Endothelial cell of umbilical vein (primary cell): ENCODE data around the gene DLGAP1. TPM values are rescaled to one million over a fixed set of nuclear protein-coding genes. Genes with fewer than 3 reads are reported as not detected.

ENCODE experiments used
- BruUV-seq: library from RNA; stranded (reverse); fragments of 400-500 nt; replicated peaks from 2 replicates; lab custom pipeline; 2021; lab: Mats Ljungman, UMichigan
- CTCF ChIA-PET: fragments of 300-600, 350-600 bp; sonication (Branson Sonifier 250); formaldehyde crosslinking; loops from one replicate; lab custom pipeline; 2021; ENCODE audit warnings: antibody characterized with exemption, inconsistent platforms; lab: Charles Lee
- POLR2A ChIA-PET: fragments of 300-600, 350-600 bp; sonication (Branson Sonifier 250); formaldehyde crosslinking; loops from one replicate; lab custom pipeline; 2021; ENCODE audit warnings: antibody characterized with exemption, inconsistent platforms; lab: Charles Lee
- DNase-seq: peaks from one replicate; pipeline ENCODE4 v3.0.0-alpha.2; 2011; ENCODE audit warnings: low read depth, low spot score
- FAIRE-seq: peaks from 2 replicates; lab custom pipeline; 2011; peaks lifted over from hg19 to GRCh38; lab: Jason Lieb, UNC
- H2AFZ ChIP-seq: 2 replicates; pipeline ENCODE4 v1.6.0; 2012; ENCODE audit warnings: low read depth, low read length, control low read depth, inconsistent platforms
- H3K27ac ChIP-seq: 2 replicates; pipeline ENCODE4 v1.5.1; 2011; ENCODE audit warnings: low read depth, mild to moderate bottlenecking, control low read depth, low read length, moderate library complexity; ENCODE audit not compliant: insufficient read depth
- H3K27me3 ChIP-seq, 2 experiments: 2 replicates each; pipeline versions ENCODE4 v1.6.0 to v1.6.1; 2011; ENCODE audit warnings: low read length in 2 of 2, mixed read lengths in 1 of 2; ENCODE audit not compliant: control insufficient read depth in 2 of 2, insufficient read depth in 2 of 2
- H3K36me3 ChIP-seq, 2 experiments: 2 replicates in 1 of 2; 3 replicates in 1 of 2; pipeline ENCODE4 v1.5.1; 2011; ENCODE audit warnings: low read length in 2 of 2, mild to moderate bottlenecking in 1 of 2, moderate library complexity in 1 of 2; ENCODE audit not compliant: control insufficient read depth in 2 of 2, insufficient read depth in 2 of 2; ENCODE audit errors: extremely low read depth in 1 of 2
- H3K4me1 ChIP-seq: 3 replicates; pipeline ENCODE4 v1.5.1; 2011; ENCODE audit warnings: mild to moderate bottlenecking, low read length; ENCODE audit not compliant: control insufficient read depth, insufficient read depth; ENCODE audit errors: extremely low read depth
- H3K4me2 ChIP-seq: 2 replicates; pipeline ENCODE4 v1.6.1; 2011; ENCODE audit warnings: low read length, control low read depth, mixed read lengths; ENCODE audit not compliant: insufficient read depth
- H3K4me3 ChIP-seq, 3 experiments: fragments of 200-600 bp in 1 of 3; sonication (generic), shearing (Covaris generic) in 1 of 3; replicated peaks in 1 of 3; 2 replicates each; pipeline ENCODE4 v1.5.1; 2011 to 2016; ENCODE audit warnings: control low read depth in 3 of 3, low read length in 3 of 3, mild to moderate bottlenecking in 2 of 3, inconsistent platforms in 1 of 3, low read depth in 1 of 3, moderate library complexity in 1 of 3; ENCODE audit not compliant: insufficient read depth in 1 of 3
- H3K79me2 ChIP-seq: 2 replicates; pipeline ENCODE4 v1.6.0; 2012; ENCODE audit warnings: low read length, inconsistent platforms; ENCODE audit not compliant: control insufficient read depth, insufficient read depth
- H3K9ac ChIP-seq: replicated peaks from 2 replicates; pipeline ENCODE3; 2011; ENCODE audit warnings: low read length, control low read depth; ENCODE audit not compliant: insufficient read depth; ENCODE audit errors: extremely low read depth
- H3K9me1 ChIP-seq: replicated peaks from 3 replicates; pipeline ENCODE4 v1.6.0; 2011; ENCODE audit warnings: mild to moderate bottlenecking, low read length; ENCODE audit not compliant: control insufficient read depth, insufficient read depth; ENCODE audit errors: extremely low read depth
- H3K9me3 ChIP-seq: replicated peaks from 2 replicates; pipeline ENCODE4 v1.5.1; 2012; ENCODE audit warnings: low read length, inconsistent platforms; ENCODE audit not compliant: control insufficient read depth, insufficient read depth
- H4K20me1 ChIP-seq: replicated peaks from 2 replicates; pipeline ENCODE3; 2011; ENCODE audit warnings: mild to moderate bottlenecking, low read length; ENCODE audit not compliant: control insufficient read depth, insufficient read depth; ENCODE audit errors: extremely low read depth
- CTCF ChIP-seq, 2 donors: IDR thresholded peaks; 1 replicate in 1 of 2; 2 replicates in 1 of 2; pipeline ENCODE4 v1.5.1; 2011; ENCODE audit warnings: low read length in 2 of 2, mild to moderate bottlenecking in 2 of 2, moderate library complexity in 2 of 2, control low read depth in 1 of 2, inconsistent platforms in 1 of 2, low read depth in 1 of 2; ENCODE audit not compliant: insufficient read depth in 1 of 2; ENCODE audit errors: extremely low read depth in 1 of 2
- EZH2 ChIP-seq: IDR thresholded peaks from 2 replicates; pipeline ENCODE4 v1.6.1; 2012; ENCODE audit warnings: borderline replicate concordance, low read depth, mild to moderate bottlenecking, moderate library complexity, low read length, inconsistent platforms; ENCODE audit not compliant: severe bottlenecking
- FOS ChIP-seq: IDR thresholded peaks from 2 replicates; pipeline ENCODE4 v1.6.1; 2011; ENCODE audit warnings: mild to moderate bottlenecking, low read length, moderate library complexity, borderline replicate concordance; ENCODE audit not compliant: insufficient read depth
- GATA2 ChIP-seq: IDR thresholded peaks from 2 replicates; pipeline ENCODE4 v1.7.0; 2011; ENCODE audit warnings: low read depth, mild to moderate bottlenecking, moderate library complexity, mixed read lengths, low read length; ENCODE audit not compliant: insufficient read length, insufficient read depth
- JUN ChIP-seq: IDR thresholded peaks from 2 replicates; pipeline ENCODE4 v1.6.1; 2011; ENCODE audit warnings: borderline replicate concordance, low read depth; ENCODE audit not compliant: insufficient read length, insufficient read depth
- MYC ChIP-seq: IDR thresholded peaks from one replicate; pipeline ENCODE4 v1.6.1; 2011; ENCODE audit warnings: mild to moderate bottlenecking, low read depth, low read length
- POLR2A ChIP-seq: IDR thresholded peaks from 2 replicates; pipeline ENCODE4 v1.6.1; 2012; ENCODE audit warnings: low read depth, mild to moderate bottlenecking, control low read depth, low read length
- POLR2AphosphoS5 ChIP-seq: IDR thresholded peaks from 2 replicates; pipeline ENCODE4 v1.6.1; 2012; ENCODE audit warnings: low read depth, mild to moderate bottlenecking, control low read depth, low read length, moderate library complexity; ENCODE audit not compliant: insufficient read depth
- dilution Hi-C: fragments of 300-500 bp; cut with MboI; formaldehyde crosslinking; loops from one replicate; pipeline ENCODE4 v1.15.0; 2019; ENCODE audit warnings: low sequenced_read_pairs; ENCODE audit not compliant: extremely low pct_ligation_motif_present
- intact Hi-C: fragments of 100-400 bp; cut with micrococcal nuclease; formaldehyde crosslinking; loops from one replicate; pipeline ENCODE4 v1.10.0; 2022
- polyA plus RNA-seq, 4 experiments: library from polyadenylated mRNA; depleted of rRNA in 3 of 4; stranded (reverse) in 3 of 4; unstranded in 1 of 4; fragments of >200 nt; gene quantifications; 2 replicates each; pipeline versions ENCODE4 v1.2.1 to v1.2.3, GENCODE V29; 2011 to 2012; ENCODE audit warnings: missing spikeins in 1 of 4
- total RNA-seq: library from RNA; stranded (reverse); gene quantifications from 2 replicates; pipeline ENCODE4 v1.2.3, GENCODE V29; 2021
- TF ChIP-seq, protein P1 (sequence below): IDR thresholded peaks from 2 replicates; pipeline ENCODE4 v1.6.1; 2011; ENCODE audit not compliant: insufficient read depth, insufficient read length

The DLGAP1 gene
- total and polyA plus RNA-seq, 2 donors (not counting 3 experiments of a cell fraction or from before 2014, with no cell fraction given): 0.04 TPM; not detected in 1

DNA sequence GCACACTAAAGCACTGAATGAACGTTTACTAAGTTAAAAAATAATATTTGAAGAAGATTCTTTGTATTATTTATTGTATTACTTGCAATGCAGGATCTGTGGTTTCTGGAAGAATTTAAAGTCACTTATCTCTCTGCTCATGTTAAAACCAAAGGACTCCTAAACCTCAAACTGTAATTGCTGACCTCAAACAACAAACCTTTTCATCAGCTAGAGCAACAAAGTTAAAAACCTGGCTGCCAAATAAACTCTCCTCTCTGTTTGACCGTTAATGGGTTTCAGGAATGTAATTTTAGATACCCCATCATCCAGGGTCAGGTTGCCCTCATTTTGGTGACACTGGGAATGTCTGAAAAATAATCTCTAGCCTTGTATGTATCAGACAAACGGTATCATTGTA lies 766.0 kb downstream of the DLGAP1 start:
- no peak overlapping the region for H2AFZ ChIP-seq
- H3K9me3 ChIP-seq: no peaks in the 10 kb centered on the region
- H3K27ac ChIP-seq: no peak overlapping the region
- intact Hi-C loops (no loop called here), dilution Hi-C loops (no loop called here)
- H3K27me3 ChIP-seq: no peaks in the 10 kb centered on the region
- no peaks in the 10 kb centered on the region for H3K9me1 ChIP-seq
- H3K36me3 ChIP-seq: no peaks in the 10 kb centered on the region
- ChIA-PET POLR2A (no interaction called here), CTCF (no interaction called here)
- H3K4me3 ChIP-seq: no peak overlapping the region
- FAIRE-seq (no peak), DNase-seq (no peak)
- no peak overlapping the region for H3K9ac ChIP-seq
- H3K79me2 ChIP-seq: no peaks in the 10 kb centered on the region
- no peak overlapping the region for H3K4me2 ChIP-seq
- TF ChIP-seq JUN (no peak), MYC (no peak), POLR2AphosphoS5 (no peak), CTCF (IDR thresholded peaks at IDR 0.05; ENCODE audit: extremely low read depth in 1 of 2, insufficient read depth in 1 of 2, low read depth in 1 of 2, low read length in 2 of 2) (no peak), POLR2A (no peak)
- TF ChIP-seq, protein P1, sequence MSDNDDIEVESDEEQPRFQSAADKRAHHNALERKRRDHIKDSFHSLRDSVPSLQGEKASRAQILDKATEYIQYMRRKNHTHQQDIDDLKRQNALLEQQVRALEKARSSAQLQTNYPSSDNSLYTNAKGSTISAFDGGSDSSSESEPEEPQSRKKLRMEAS: no peak
- no TSS peak for BruUV-seq
- no peaks in the 10 kb centered on the region for H3K4me1 ChIP-seq
- no peaks in the 10 kb centered on the region for H4K20me1 ChIP-seq

DNA sequence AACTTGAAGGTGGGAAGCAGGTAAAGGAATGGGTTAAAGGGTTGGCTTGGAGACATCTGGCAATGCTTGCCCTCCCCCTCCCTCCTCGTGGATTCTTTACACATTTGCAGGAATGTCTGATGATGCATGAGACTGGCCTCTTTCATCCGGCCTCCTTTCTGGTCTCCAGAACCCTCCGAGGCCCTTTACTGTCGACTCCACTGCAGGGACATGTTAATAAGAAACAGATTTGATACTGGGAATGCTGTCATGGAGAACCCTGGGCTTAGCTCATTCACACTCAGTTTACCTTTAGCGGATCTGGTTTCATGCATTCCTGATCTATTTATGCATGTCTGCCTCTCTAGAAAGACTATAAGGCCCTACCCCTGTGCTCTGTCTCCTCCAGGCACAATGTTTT lies 766.4 kb downstream of the DLGAP1 start:
- FAIRE-seq: no peak
- POLR2A ChIA-PET: no interaction called here
- H3K4me3 ChIP-seq: no peak overlapping the region

More for the DNA sequence above, 766.4 kb downstream of the DLGAP1 start:
- dilution Hi-C loops: no loop called here
- no peaks in the 10 kb centered on the region for H3K79me2 ChIP-seq
- H3K27me3 ChIP-seq: no peaks in the 10 kb centered on the region
- H3K9ac ChIP-seq: no peak overlapping the region
- peaks cover 2% of the 10 kb centered on the region for H3K4me1 ChIP-seq
- no peak overlapping the region for H3K4me2 ChIP-seq
- H3K9me1 ChIP-seq: no peaks in the 10 kb centered on the region
- no peak overlapping the region for H2AFZ ChIP-seq
- no peaks in the 10 kb centered on the region for H3K9me3 ChIP-seq
- intact Hi-C loops: no loop called here
- DNase-seq: no peak
- TF ChIP-seq MYC: no peak
- no peak for TF ChIP-seq EZH2
- no peak for TF ChIP-seq JUN
- no peak for TF ChIP-seq POLR2AphosphoS5
- no peak for TF ChIP-seq GATA2
- TF ChIP-seq FOS: no peak
- no peak for TF ChIP-seq POLR2A
- TF ChIP-seq CTCF (IDR thresholded peaks at IDR 0.05; ENCODE audit: extremely low read depth in 1 of 2, insufficient read depth in 1 of 2, low read depth in 1 of 2, low read length in 2 of 2): no peak
- TF ChIP-seq, protein P1: no peak
- no peaks in the 10 kb centered on the region for H4K20me1 ChIP-seq
- CTCF ChIA-PET: no interaction called here
- no peaks in the 10 kb centered on the region for H3K36me3 ChIP-seq
- H3K27ac ChIP-seq: no peak overlapping the region
- BruUV-seq: no TSS peak
